GM12878 (cell line): ENCODE measurements around the gene RND1. TPM values are rescaled to one million over a fixed set of nuclear protein-coding genes. Genes with fewer than 3 reads are reported as not detected.

Source experiments
- ATAC-seq: fragments of 200-7000 bp; cut with Tn5 transposase; 3 replicates; pipeline ENCODE4 v1.9.1; 2020; ENCODE audit warnings: mild to moderate bottlenecking, moderate library complexity
- BruUV-seq: library from RNA; stranded (reverse); fragments of 400-500 nt; replicated peaks from 2 replicates; lab custom pipeline; 2021; lab: Mats Ljungman, UMichigan
- CTCF ChIA-PET: fragments of 300-600 bp; sonication (Branson Sonifier 250); formaldehyde crosslinking; extraction: SDS; loops from one replicate; lab custom pipeline; 2021; ENCODE audit warnings: inconsistent platforms; lab: Yijun Ruan, JAX
- POLR2A ChIA-PET: fragments of 350-600 bp; formaldehyde crosslinking; extraction: SDS; loops from one replicate; lab custom pipeline; 2021; ENCODE audit warnings: inconsistent platforms; lab: Charles Lee
- RAD21 ChIA-PET: fragments of 300-600 bp; sonication (Branson Sonifier 250); formaldehyde crosslinking; loops from one replicate; lab custom pipeline; 2023; ENCODE audit warnings: antibody characterized with exemption; ENCODE audit not compliant: unreplicated experiment; lab: Charles Lee
- SMC1A ChIA-PET: fragments of 300-600 bp; sonication (Branson Sonifier 250); formaldehyde crosslinking; loops from one replicate; lab custom pipeline; 2023; ENCODE audit not compliant: unreplicated experiment, uncharacterized antibody; lab: Charles Lee
- DNase-seq: peaks from one replicate; pipeline ENCODE4 v3.0.0-alpha.2; 2011; ENCODE audit warnings: low read depth, low spot score
- FAIRE-seq: peaks from 3 replicates; lab custom pipeline; 2011; peaks lifted over from hg19 to GRCh38; lab: Jason Lieb, UNC
- H2AFZ ChIP-seq: 2 replicates; pipeline ENCODE4 v1.6.0; 2011; ENCODE audit warnings: low read depth, low read length, control low read depth; ENCODE audit not compliant: control insufficient read depth
- H3K27ac ChIP-seq: 2 replicates; pipeline ENCODE4 v1.5.1; 2011; ENCODE audit warnings: control low read depth; ENCODE audit not compliant: control insufficient read depth, insufficient read depth
- H3K27me3 ChIP-seq, 2 experiments: replicated peaks in 1 of 2; 2 replicates each; pipeline versions ENCODE4 v1.6.0 to v1.6.1; 2011; ENCODE audit warnings: low read length in 1 of 2; ENCODE audit not compliant: control insufficient read depth in 2 of 2, insufficient read depth in 2 of 2
- H3K36me3 ChIP-seq, 2 experiments: 2 replicates each; pipeline ENCODE4 v1.5.1; 2011; ENCODE audit warnings: low read length in 1 of 2; ENCODE audit not compliant: control insufficient read depth in 2 of 2, insufficient read depth in 2 of 2
- H3K4me1 ChIP-seq: 2 replicates; pipeline ENCODE4 v1.6.1; 2011; ENCODE audit warnings: mild to moderate bottlenecking, low read length, moderate library complexity, mixed read lengths; ENCODE audit not compliant: control insufficient read depth, insufficient read depth
- H3K4me2 ChIP-seq: 2 replicates; pipeline ENCODE4 v1.6.0; 2011; ENCODE audit warnings: control low read depth; ENCODE audit not compliant: control insufficient read depth, insufficient read depth
- H3K4me3 ChIP-seq: fragments of 200-600 bp; sonication (generic); 2 replicates; pipeline ENCODE4 v1.5.1; 2016
- H3K79me2 ChIP-seq: 2 replicates; pipeline ENCODE4 v1.6.0; 2011; ENCODE audit warnings: low read length; ENCODE audit not compliant: control insufficient read depth, insufficient read depth
- H3K9ac ChIP-seq: 2 replicates; pipeline ENCODE4 v1.8.0; 2011; ENCODE audit warnings: low read length, control low read depth, mixed read lengths; ENCODE audit not compliant: control insufficient read depth, insufficient read depth
- H3K9me3 ChIP-seq: replicated peaks from 3 replicates; pipeline ENCODE4 v1.5.1; 2011; ENCODE audit warnings: mild to moderate bottlenecking, low read length; ENCODE audit not compliant: control insufficient read depth, insufficient read depth
- H4K20me1 ChIP-seq: 2 replicates; pipeline ENCODE4 v1.6.0; 2011; ENCODE audit not compliant: control insufficient read depth, insufficient read depth
- CBX5 ChIP-seq: sonication (generic); IDR thresholded peaks from 2 replicates; pipeline ENCODE4 v1.6.1; 2016; ENCODE audit warnings: low read depth, moderate library complexity, mild to moderate bottlenecking, inconsistent platforms
- MTA3 ChIP-seq: IDR thresholded peaks from 2 replicates; pipeline ENCODE4 v1.6.1; 2012; ENCODE audit warnings: low read length, inconsistent platforms, borderline replicate concordance
- NRF1 ChIP-seq: conservative IDR thresholded peaks from 2 replicates; pipeline ENCODE4 v1.6.1; 2011; ENCODE audit warnings: mild to moderate bottlenecking, low read depth, low read length, improper control_type of control experiment
- RUNX3 ChIP-seq: IDR thresholded peaks from 2 replicates; pipeline ENCODE4 v1.6.1; 2012; ENCODE audit warnings: low read length, inconsistent platforms
- YY1 ChIP-seq: IDR thresholded peaks from 2 replicates; pipeline ENCODE4 v1.6.1; 2011; ENCODE audit warnings: low read depth, mild to moderate bottlenecking, low read length
- ZNF24 ChIP-seq: fragments of 450-650 bp; IDR thresholded peaks from 2 replicates; pipeline ENCODE4 v1.6.1; 2017; ENCODE audit warnings: antibody characterized with exemption, mild to moderate bottlenecking
- WGBS: methylation state at CpG from one replicate; pipeline ENCODE4 v1.1.6; 2016; ENCODE audit warnings: low lambda C conversion rate; ENCODE audit not compliant: insufficient replicate concordance, insufficient coverage; ENCODE audit errors: missing lambda C conversion rate; 5-methylcytosine and 5-hydroxymethylcytosine counted together
- in situ Hi-C: fragments of 300-500 bp; cut with MboI; formaldehyde crosslinking; loops from 9 replicates; pipeline ENCODE4 v1.14.3; 2018; ENCODE audit warnings: mixed read lengths
- intact Hi-C: fragments of 100-400 bp; cut with micrococcal nuclease; formaldehyde crosslinking; loops from one replicate; pipeline ENCODE4 v1.14.2; 2022; ENCODE audit not compliant: unreplicated experiment
- polyA plus RNA-seq, 11 experiments: library from polyadenylated mRNA; depleted of rRNA in 4 of 11; unstranded in 6 of 11; stranded (reverse) in 5 of 11; fragments of >200 nt; fragmentation: Nextera tagmentation in 4 of 11; fragmentation: Illumina TruSeq in 1 of 11; extraction: Ambion mirVana in 4 of 11; extraction: Trizol in 1 of 11; gene quantifications; 1 replicate in 1 of 11; 2 replicates in 10 of 11; pipeline versions ENCODE4 v1.2.1 to v1.2.3, GENCODE V29; 2011 to 2016; ENCODE audit warnings: inconsistent platforms in 2 of 11, missing spikeins in 2 of 11, low read depth in 1 of 11
- total RNA-seq, 4 experiments: library from RNA; depleted of rRNA in 3 of 4; stranded (reverse); fragments of >200 nt in 3 of 4; fragmentation: Illumina TruSeq in 1 of 4; extraction: Trizol in 1 of 4; gene quantifications; 2 replicates each; pipeline versions ENCODE4 v1.2.1 to v1.2.3, GENCODE V29; 2013 to 2021

Gene RND1
- total and polyA plus RNA-seq, 10 of the 15 experiments (the other 5 are each of a cell fraction or from before 2014, with no cell fraction given), result 0.24 to 5.1 (median 1.5) TPM

GRCh38 chr12:48868451-48868850, 2.8 kb upstream of the RND1 start:
- no peak overlapping the region for H3K4me2 ChIP-seq
- H3K4me3 ChIP-seq, result no peak overlapping the region
- POLR2A ChIA-PET, result interaction anchor here (0.6 to 2.0 kb wide), 5 partner anchors 11 to 41 kb away, joined by 3 to 7 read pairs (median 5); no protein-coding TSS in a partner anchor
- no peak for FAIRE-seq
- 87% methylated on average over 1 of the region's 2 CpGs for WGBS
- no peaks in the 10 kb centered on the region for H3K27me3 ChIP-seq
- H3K9me3 ChIP-seq, result no peaks in the 10 kb centered on the region
- TF ChIP-seq MTA3 (no peak), YY1 (no peak), CBX5 (no peak), RUNX3 (no peak), NRF1 (no peak), ZNF24 (no peak)
- H3K36me3 ChIP-seq, result no peaks in the 10 kb centered on the region
- BruUV-seq, result no TSS peak
- no peak overlapping the region for H3K27ac ChIP-seq
- no peak overlapping the region for H3K9ac ChIP-seq
- intact Hi-C loops, result no loop called here
- peaks cover 12% of the 10 kb centered on the region for H3K4me1 ChIP-seq
- H2AFZ ChIP-seq, result no peak overlapping the region
- no peaks in the 10 kb centered on the region for H4K20me1 ChIP-seq
- ATAC-seq, result no peak
- H3K79me2 ChIP-seq, result peaks cover 6% of the 10 kb centered on the region
- in situ Hi-C loops, result no loop called here
- CTCF ChIA-PET, result interaction anchor here (0.9 to 9.9 kb wide), 6 partner anchors 15 to 128 kb away, joined by 3 to 135 read pairs (median 4); partner anchors contain the start of genes DDX23 and WNT1
- RAD21 ChIA-PET, result interaction anchor here (0.9 to 1.8 kb wide), 2 partner anchors 8 to 15 kb away, joined by 4 to 7 read pairs; no protein-coding TSS in a partner anchor
- SMC1A ChIA-PET, result interaction anchor here (1.0 to 10.6 kb wide), 6 partner anchors 11 to 35 kb away, joined by 3 to 79 read pairs (median 4); partner anchors contain the start of gene DDX23
- no peak for DNase-seq
